Measurements from ENCODE around the gene OXER1. TPM values are rescaled to one million over a fixed set of nuclear protein-coding genes. Genes with fewer than 3 reads are reported as not detected.

The OXER1 gene
- total and polyA plus RNA-seq, 9 of the 15 experiments (the other 6 are each of a cell fraction or from before 2014, with no cell fraction given): not detected

DNA sequence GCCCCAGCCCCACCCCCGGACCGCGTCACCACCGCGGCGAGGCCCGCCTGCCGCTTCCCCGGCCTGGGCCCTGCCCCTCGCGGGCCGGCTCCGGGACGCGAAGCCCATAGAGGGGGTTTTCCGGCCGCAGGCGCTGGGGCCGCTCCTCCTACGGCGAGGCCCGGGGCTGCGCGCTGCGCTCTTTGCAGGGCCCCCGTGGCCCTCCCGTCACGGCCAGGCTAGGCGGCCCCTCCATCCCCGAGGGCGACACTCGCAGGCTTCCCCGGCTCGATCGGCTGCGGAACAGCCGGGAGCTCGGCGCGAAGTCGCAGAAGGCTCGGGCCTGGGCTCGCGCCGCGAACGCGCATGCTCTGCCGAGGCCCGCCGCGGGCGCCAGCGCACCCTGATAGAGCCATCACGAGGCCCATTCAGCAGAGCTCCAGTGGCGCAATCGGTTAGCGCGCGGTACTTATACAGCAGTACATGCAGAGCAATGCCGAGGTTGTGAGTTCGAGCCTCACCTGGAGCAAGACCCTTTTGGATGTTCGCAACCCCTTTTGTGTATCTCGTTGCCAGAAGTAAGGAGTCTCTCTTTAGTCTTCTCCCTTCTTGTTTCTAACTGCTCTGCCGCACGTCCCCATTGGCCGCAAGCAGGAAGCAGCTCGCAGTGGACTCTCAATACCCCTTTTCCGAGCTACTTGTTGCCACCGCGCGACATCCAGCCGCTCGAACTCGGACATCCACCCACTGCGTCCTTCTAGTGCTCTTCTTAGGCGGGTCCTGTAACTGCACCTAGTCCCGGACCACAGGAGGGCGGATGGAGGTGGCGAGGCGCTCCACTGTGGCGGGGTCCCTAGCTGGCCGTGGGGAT, 46.4 kb upstream of the OXER1 start (continued):
- TF ChIP-seq POLR2AphosphoS5 (IDR thresholded peaks at IDR 0.05; ENCODE audit: control insufficient read depth, insufficient read depth, low read depth, low read length): 0 out of 2 replicates have a peak, but pooled peaks have one; percentile 30
- TF ChIP-seq NCOA4 (IDR thresholded peaks at IDR 0.05; ENCODE audit: partially characterized antibody): no peak
- no peak for TF ChIP-seq ETS2 (tag; IDR thresholded peaks at IDR 0.05; ENCODE audit: borderline replicate concordance, poor library complexity, severe bottlenecking)
- no peak for TF ChIP-seq TCFL5 (CRISPR knock-in tag; conservative IDR thresholded peaks at IDR 0.05)
- TF ChIP-seq CREBBP (IDR thresholded peaks at IDR 0.05; ENCODE audit: low read depth, low read length): no peak
- TF ChIP-seq L3MBTL2 (IDR thresholded peaks at IDR 0.05): peak; percentile 98
- TF ChIP-seq HDAC2 (IDR thresholded peaks at IDR 0.05): peak; percentile 87
- peak; percentile 86 for TF ChIP-seq ZBTB33 (CRISPR knock-in tag; IDR thresholded peaks at IDR 0.05)
- TF ChIP-seq, protein P1, sequence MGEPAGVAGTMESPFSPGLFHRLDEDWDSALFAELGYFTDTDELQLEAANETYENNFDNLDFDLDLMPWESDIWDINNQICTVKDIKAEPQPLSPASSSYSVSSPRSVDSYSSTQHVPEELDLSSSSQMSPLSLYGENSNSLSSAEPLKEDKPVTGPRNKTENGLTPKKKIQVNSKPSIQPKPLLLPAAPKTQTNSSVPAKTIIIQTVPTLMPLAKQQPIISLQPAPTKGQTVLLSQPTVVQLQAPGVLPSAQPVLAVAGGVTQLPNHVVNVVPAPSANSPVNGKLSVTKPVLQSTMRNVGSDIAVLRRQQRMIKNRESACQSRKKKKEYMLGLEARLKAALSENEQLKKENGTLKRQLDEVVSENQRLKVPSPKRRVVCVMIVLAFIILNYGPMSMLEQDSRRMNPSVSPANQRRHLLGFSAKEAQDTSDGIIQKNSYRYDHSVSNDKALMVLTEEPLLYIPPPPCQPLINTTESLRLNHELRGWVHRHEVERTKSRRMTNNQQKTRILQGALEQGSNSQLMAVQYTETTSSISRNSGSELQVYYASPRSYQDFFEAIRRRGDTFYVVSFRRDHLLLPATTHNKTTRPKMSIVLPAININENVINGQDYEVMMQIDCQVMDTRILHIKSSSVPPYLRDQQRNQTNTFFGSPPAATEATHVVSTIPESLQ (CRISPR knock-in tag; IDR thresholded peaks at IDR 0.05): peak; percentile 92
- TF ChIP-seq ADNP (tag; IDR thresholded peaks at IDR 0.05): peak; percentile 85
- TF ChIP-seq, protein P2, sequence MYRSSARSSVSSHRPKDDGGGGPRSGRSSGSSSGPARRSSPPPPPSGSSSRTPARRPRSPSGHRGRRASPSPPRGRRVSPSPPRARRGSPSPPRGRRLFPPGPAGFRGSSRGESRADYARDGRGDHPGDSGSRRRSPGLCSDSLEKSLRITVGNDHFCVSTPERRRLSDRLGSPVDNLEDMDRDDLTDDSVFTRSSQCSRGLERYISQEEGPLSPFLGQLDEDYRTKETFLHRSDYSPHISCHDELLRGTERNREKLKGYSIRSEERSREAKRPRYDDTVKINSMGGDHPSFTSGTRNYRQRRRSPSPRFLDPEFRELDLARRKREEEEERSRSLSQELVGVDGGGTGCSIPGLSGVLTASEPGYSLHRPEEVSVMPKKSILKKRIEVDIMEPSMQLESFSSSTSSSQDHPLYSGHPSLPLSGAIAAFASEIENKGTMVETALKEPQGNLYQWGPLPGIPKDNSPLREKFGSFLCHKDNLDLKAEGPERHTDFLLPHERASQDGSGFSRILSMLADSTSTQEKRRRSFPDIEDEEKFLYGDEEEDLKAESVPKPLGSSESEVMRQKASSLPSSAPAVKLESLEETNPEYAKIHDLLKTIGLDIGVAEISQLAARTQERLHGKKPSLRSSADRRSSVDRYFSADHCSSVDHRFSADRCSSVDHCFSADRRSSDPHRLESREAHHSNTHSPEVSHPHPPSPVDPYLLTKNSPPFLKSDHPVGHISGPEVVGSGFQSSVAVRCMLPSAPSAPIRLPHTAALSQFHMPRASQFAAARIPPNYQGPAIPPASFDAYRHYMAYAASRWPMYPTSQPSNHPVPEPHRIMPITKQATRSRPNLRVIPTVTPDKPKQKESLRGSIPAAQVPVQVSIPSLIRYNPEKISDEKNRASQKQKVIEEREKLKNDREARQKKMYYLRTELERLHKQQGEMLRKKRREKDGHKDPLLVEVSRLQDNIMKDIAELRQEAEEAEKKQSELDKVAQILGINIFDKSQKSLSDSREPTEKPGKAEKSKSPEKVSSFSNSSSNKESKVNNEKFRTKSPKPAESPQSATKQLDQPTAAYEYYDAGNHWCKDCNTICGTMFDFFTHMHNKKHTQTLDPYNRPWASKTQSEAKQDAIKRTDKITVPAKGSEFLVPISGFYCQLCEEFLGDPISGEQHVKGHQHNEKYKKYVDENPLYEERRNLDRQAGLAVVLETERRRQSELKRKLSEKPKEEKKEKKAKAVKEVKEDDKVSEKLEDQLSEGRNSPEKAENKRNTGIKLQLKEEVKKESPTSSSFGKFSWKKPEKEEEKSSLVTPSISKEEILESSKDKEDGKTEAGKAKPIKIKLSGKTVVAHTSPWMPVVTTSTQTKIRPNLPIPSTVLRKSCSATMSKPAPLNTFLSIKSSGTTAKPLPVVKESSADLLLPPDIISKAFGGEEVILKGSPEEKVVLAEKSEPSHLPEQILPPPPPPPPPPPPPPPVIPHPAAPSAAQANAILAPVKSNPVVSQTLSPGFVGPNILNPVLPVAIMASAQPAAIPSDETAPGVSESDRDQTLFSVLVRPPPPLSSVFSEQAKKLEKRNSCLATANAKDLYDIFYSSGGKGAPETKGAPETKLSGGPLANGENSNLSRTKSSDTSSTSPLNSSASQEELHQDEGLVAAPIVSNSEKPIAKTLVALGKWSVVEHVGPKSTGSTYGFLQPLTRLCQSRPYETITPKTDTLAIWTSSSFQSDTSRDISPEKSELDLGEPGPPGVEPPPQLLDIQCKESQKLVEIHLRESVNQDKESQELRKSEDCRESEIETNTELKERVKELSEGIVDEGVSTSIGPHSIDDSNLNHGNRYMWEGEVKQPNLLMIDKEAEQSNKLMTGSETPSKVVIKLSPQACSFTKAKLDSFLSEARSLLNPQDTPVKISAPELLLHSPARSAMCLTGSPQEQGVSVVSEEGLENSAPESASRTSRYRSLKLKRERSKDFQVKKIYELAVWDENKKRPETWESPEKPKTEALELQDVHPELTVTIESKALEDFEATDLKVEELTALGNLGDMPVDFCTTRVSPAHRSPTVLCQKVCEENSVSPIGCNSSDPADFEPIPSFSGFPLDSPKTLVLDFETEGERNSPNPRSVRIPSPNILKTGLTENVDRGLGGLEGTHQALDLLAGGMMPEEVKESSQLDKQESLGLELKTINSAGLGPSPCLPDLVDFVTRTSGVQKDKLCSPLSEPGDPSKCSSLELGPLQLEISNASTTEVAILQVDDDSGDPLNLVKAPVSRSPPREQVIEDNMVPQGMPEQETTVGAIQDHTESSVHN (IDR thresholded peaks at IDR 0.05; ENCODE audit: borderline replicate concordance in 1 of 2, low read depth in 1 of 2): no peak
